ENCODE measurements around the gene ATP2C1.

ATP2C1 gene

GRCh38 chr3:131007256-131007655 lies 113.4 kb downstream of the ATP2C1 start:
- TF ChIP-seq CTCF (IDR thresholded peaks at IDR 0.05; ENCODE audit: low read depth, low read length), result no peak
- no peak for DNase-seq (ENCODE audit: extremely low read depth, low read depth)

GRCh38 chr3:131007782-131008181 lies 113.9 kb downstream of the ATP2C1 start:
- no peak for DNase-seq (ENCODE audit: extremely low read depth, low read depth)
- TF ChIP-seq CTCF (IDR thresholded peaks at IDR 0.05; ENCODE audit: low read depth, low read length), result no peak

GRCh38 chr3:131008326-131008725 lies 114.4 kb downstream of the ATP2C1 start:
- DNase-seq (ENCODE audit: extremely low read depth, low read depth), result no peak
- no peak for TF ChIP-seq CTCF (IDR thresholded peaks at IDR 0.05; ENCODE audit: low read depth, low read length)

GRCh38 chr3:131009698-131010097 lies 115.8 kb downstream of the ATP2C1 start:
- no peak for DNase-seq (ENCODE audit: extremely low read depth, low read depth)
- no peak for TF ChIP-seq CTCF (IDR thresholded peaks at IDR 0.05; ENCODE audit: low read depth, low read length)

- DNase-seq (ENCODE audit: extremely low read depth, low read depth), result no peak
- no peak for TF ChIP-seq CTCF (IDR thresholded peaks at IDR 0.05; ENCODE audit: low read depth, low read length)
Observed at GRCh38 chr3:131018970-131019369, 125.1 kb downstream of the ATP2C1 start.

GRCh38 chr3:131020122-131020693 lies 126.3 kb downstream of the ATP2C1 start:
- DNase-seq (ENCODE audit: extremely low read depth, low read depth), result no peak
- TF ChIP-seq CTCF (IDR thresholded peaks at IDR 0.05; ENCODE audit: low read depth, low read length), result no peak

GRCh38 chr3:131025539-131025938 lies 131.7 kb downstream of the ATP2C1 start:
- DNase-seq (ENCODE audit: extremely low read depth, low read depth), result no peak
- no peak for TF ChIP-seq CTCF (IDR thresholded peaks at IDR 0.05; ENCODE audit: low read depth, low read length)
